ENCODE data around the gene ZNF786. TPM values are rescaled to one million over a fixed set of nuclear protein-coding genes. Genes with fewer than 3 reads are reported as not detected.
"Not testable (repeated sequence)": the region's sequence is repeated elsewhere in the genome, so short reads cannot be mapped to it uniquely, and the experiment has no call there.

The ZNF786 gene
- total and polyA plus RNA-seq, 9 donors = 3.9 to 6.6 (median 4.6) TPM

DNA sequence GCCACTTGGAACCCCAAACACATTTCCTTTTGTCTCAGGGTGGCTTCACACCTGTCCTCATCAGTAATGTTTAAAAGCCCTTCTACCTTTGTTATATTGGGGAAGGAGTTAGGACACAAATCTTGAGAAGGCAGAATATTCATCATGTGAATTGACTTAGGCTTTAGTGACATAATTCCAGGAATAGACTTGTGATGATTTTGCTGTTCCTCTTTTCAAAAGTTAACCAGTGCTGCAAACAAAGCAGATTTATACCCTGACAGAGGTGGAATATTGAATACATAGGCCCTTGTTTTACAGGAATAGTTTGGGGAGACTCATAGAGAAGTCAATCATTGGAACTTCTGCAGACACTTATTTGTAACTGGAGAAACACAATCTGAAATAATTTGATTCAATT lies 27.0 kb downstream of the ZNF786 start:
- Histone ChIP-seq H3K4me1 (ENCODE audit: control insufficient read depth, insufficient read depth, low read length) (no peaks in the 10 kb centered on the region), H3K27ac (ENCODE audit: low read length) (no peak overlapping the region)
- DNase-seq = peak; percentile 47

DNA sequence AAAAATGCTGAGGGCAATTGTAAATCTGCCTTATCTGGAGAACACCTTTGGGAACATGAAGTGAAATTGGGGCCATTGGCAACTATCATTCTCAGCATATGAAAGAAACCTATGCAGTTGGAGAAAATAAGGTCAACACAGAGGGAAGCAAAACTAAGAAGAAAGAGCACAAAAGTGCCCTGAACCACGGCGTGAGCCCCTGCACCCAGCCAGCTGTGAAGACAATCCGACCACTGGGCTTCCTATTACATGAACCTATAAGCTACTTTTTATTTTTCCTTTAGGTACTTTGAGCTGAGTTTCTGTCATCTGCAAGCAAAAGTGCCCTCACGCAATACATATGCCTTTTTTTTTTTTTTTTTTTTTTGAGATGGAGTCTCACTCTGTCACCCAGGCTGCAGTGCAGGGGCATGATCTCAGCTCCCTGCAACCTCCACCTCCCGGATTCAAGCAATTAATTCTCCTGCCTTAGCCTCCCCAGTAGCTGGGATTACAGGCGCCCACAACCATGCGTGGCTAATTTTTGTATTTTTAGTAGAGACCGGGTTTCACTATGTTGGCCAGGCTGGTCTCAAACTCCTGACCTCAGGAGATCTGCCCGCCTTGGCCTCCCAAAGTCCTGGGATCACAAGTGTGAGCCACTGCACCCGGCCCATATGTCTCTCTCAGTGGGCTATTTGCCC lies 28.2 kb downstream of the ZNF786 start:
- not testable (repeated sequence) for H3K4me3 ChIP-seq (ENCODE audit: low read length); H3K36me3 ChIP-seq (ENCODE audit: control insufficient read depth, insufficient read depth, low read length); H3K27ac ChIP-seq (ENCODE audit: low read length); H3K9me3 ChIP-seq (replicated peaks; ENCODE audit: control insufficient read depth, low read depth, low read length); H3K27me3 ChIP-seq (ENCODE audit: control insufficient read depth, insufficient read depth, low read length); DNase-seq; H3K4me1 ChIP-seq (ENCODE audit: control insufficient read depth, insufficient read depth, low read length)
- WGBS (ENCODE audit: insufficient coverage) = 72% methylated on average over 8 of the region's 10 CpGs

More for the DNA sequence above, 27.0 kb downstream of the ZNF786 start:
- Histone ChIP-seq H3K27me3 (ENCODE audit: control insufficient read depth, insufficient read depth, low read length) (no peaks in the 10 kb centered on the region), H3K4me3 (ENCODE audit: low read length) (no peak overlapping the region), H3K9me3 (replicated peaks; ENCODE audit: control insufficient read depth, low read depth, low read length) (no peaks in the 10 kb centered on the region), H3K36me3 (ENCODE audit: control insufficient read depth, insufficient read depth, low read length) (no peaks in the 10 kb centered on the region)

DNA sequence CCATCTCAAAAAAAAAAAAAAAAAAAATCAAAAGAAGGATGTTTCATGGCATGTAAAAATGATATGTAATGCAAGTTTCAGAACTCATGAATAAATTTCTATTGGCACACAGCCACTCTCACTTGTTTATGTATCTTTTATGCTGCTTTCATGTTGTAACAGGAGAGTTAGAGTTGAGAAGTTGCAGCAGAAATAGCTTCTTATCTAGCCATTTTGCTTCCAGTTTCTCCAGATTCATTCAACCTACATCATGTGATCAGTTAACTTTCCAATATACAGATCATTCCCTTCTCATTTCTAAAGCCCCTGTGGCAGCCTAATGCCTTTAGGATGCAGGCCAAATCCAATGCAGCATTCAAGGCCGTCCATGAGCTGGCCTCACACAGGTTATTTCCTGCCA lies 30.4 kb downstream of the ZNF786 start:
- H3K9me3 ChIP-seq (replicated peaks; ENCODE audit: control insufficient read depth, low read depth, low read length) = no peaks in the 10 kb centered on the region
- no peaks in the 10 kb centered on the region for H3K36me3 ChIP-seq (ENCODE audit: control insufficient read depth, insufficient read depth, low read length)
- no peaks in the 10 kb centered on the region for H3K4me1 ChIP-seq (ENCODE audit: control insufficient read depth, insufficient read depth, low read length)
- no peak overlapping the region for H3K27ac ChIP-seq (ENCODE audit: low read length)
- H3K4me3 ChIP-seq (ENCODE audit: low read length) = no peak overlapping the region
- WGBS (ENCODE audit: insufficient coverage) = 23% methylated on average over 1 of the region's 1 CpG
- H3K27me3 ChIP-seq (ENCODE audit: control insufficient read depth, insufficient read depth, low read length) = no peaks in the 10 kb centered on the region
- peak; percentile 22 for DNase-seq

DNA sequence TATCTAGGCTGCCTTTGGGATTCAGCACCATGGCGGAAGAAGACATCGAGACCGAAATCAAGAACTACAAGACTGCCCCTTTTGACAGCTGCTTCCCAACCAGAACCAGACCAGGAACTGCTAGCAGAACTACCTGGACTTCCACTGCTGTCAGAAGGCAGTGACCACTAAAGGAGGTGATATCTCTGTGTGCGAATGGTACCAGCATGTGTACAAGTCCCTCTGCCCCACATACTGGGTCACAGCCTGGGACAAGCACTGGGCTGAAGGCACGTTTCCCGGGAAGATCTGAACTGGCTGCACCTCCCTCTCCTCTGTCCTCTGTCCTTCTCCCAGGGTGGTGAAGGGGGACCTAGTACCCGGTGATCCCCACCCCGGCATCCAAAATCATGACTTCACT lies 36.6 kb downstream of the ZNF786 start:
- Histone ChIP-seq H3K27ac (ENCODE audit: low read length) (no peak overlapping the region), H3K4me3 (ENCODE audit: low read length) (no peak overlapping the region), H3K9me3 (replicated peaks; ENCODE audit: control insufficient read depth, low read depth, low read length) (no peaks in the 10 kb centered on the region), H3K27me3 (ENCODE audit: control insufficient read depth, insufficient read depth, low read length) (peaks cover 2% of the 10 kb centered on the region), H3K36me3 (ENCODE audit: control insufficient read depth, insufficient read depth, low read length) (no peaks in the 10 kb centered on the region), H3K4me1 (ENCODE audit: control insufficient read depth, insufficient read depth, low read length) (no peaks in the 10 kb centered on the region)
- WGBS (ENCODE audit: insufficient coverage) = 73% methylated on average over 2 of the region's 8 CpGs
- DNase-seq = no peak

DNA sequence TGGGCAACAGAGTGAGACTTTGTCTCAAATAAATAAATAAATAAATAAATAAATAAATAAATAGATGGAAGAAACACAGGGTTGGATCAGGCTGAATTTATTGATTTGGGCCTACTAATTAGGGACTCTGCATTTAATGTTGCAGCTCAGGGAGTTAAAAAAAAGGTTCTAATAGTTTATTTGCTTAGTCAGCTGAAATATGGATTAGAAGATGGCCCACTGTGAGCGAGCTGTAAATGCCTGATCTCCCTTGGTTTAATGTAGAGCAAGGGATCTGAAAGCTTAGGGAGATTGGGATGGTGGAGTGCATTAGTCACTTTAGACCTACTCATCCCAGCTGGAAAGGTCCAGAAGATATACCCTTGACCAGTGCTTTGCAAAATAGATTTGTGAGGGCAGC lies 37.1 kb downstream of the ZNF786 start:
- WGBS (ENCODE audit: insufficient coverage) = no CpG with 5 or more reads among the region's 1 CpG
- no peaks in the 10 kb centered on the region for H3K36me3 ChIP-seq (ENCODE audit: control insufficient read depth, insufficient read depth, low read length)

DNA sequence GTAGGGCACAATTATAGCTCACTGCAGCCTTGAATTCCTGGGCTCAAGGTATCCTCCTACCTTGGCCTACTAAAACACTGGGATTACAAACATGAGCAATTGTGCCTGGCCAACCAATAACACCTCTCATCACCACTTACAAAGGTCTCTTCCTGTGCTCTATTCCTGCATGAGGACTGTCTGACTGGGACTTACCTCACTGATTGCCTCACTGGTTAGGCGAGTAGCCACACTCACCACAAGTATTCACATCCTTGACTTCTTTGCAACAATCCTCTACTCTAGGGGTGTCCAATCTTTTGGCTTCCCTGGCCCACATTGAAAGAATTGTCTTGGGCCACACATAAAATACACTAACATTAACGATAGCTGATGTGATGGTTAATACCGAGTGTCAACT lies 39.6 kb downstream of the ZNF786 start:
- no peak overlapping the region for H3K27ac ChIP-seq (ENCODE audit: low read length)
- H3K4me1 ChIP-seq (ENCODE audit: control insufficient read depth, insufficient read depth, low read length) = no peaks in the 10 kb centered on the region
- H3K9me3 ChIP-seq (replicated peaks; ENCODE audit: control insufficient read depth, low read depth, low read length) = no peaks in the 10 kb centered on the region
- H3K4me3 ChIP-seq (ENCODE audit: low read length) = no peak overlapping the region
- H3K27me3 ChIP-seq (ENCODE audit: control insufficient read depth, insufficient read depth, low read length) = peaks cover 2% of the 10 kb centered on the region
- WGBS (ENCODE audit: insufficient coverage) = 88% methylated on average over 1 of the region's 3 CpGs
- no peaks in the 10 kb centered on the region for H3K36me3 ChIP-seq (ENCODE audit: control insufficient read depth, insufficient read depth, low read length)
- DNase-seq = no peak

More for the DNA sequence above, 37.1 kb downstream of the ZNF786 start:
- no peaks in the 10 kb centered on the region for H3K4me1 ChIP-seq (ENCODE audit: control insufficient read depth, insufficient read depth, low read length)
- no peaks in the 10 kb centered on the region for H3K9me3 ChIP-seq (replicated peaks; ENCODE audit: control insufficient read depth, low read depth, low read length)
- no peak overlapping the region for H3K27ac ChIP-seq (ENCODE audit: low read length)
- DNase-seq = no peak
- peaks cover 2% of the 10 kb centered on the region for H3K27me3 ChIP-seq (ENCODE audit: control insufficient read depth, insufficient read depth, low read length)
- H3K4me3 ChIP-seq (ENCODE audit: low read length) = no peak overlapping the region

DNA sequence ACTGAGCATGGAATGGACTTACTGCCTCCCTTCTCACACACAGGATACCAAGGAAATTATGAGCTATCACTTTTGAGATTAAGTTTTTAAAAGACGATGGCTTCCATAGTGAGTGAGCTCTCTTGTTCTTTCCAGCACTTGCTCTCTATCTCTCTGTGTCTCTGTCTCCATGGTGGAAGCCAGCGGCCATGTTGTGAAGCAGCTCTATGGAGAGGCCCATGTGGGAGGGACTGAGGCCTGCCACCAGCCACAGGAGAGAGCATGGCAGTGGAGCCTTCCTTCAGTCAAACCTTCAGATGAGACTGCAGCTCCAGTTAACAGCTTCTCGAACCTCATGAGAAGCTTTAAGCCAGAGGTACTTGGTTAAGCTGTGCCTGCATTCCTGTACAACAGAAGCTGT lies 41.7 kb downstream of the ZNF786 start:
- Histone ChIP-seq H3K27me3 (ENCODE audit: control insufficient read depth, insufficient read depth, low read length) (no peaks in the 10 kb centered on the region), H3K4me3 (ENCODE audit: low read length) (no peak overlapping the region), H3K27ac (ENCODE audit: low read length) (no peak overlapping the region), H3K9me3 (replicated peaks; ENCODE audit: control insufficient read depth, low read depth, low read length) (no peaks in the 10 kb centered on the region), H3K4me1 (ENCODE audit: control insufficient read depth, insufficient read depth, low read length) (no peaks in the 10 kb centered on the region), H3K36me3 (ENCODE audit: control insufficient read depth, insufficient read depth, low read length) (no peaks in the 10 kb centered on the region)
- no peak for DNase-seq
- 100% methylated on average over 1 of the region's 3 CpGs for WGBS (ENCODE audit: insufficient coverage)

DNA sequence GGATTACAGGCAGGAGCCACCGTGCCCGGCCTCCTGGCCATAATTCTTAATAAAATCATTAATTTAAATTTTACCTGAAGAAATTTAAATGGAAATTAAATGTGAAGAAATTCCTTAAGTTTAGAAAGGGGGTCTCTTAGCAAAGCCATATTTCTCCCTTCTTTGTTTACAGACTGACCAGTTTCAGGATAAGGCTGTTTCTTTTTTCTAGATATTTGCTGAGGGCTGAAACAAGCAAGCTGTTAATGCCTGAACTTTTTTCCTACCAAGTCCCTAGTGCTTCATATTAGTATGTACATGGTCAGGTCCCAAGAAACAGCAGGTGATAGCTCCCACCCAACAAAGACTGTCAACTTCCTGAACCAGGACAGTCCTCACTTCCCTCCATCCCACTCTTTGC lies 44.1 kb downstream of the ZNF786 start:
- no peaks in the 10 kb centered on the region for H3K4me1 ChIP-seq (ENCODE audit: control insufficient read depth, insufficient read depth, low read length)
- H3K4me3 ChIP-seq (ENCODE audit: low read length) = no peak overlapping the region
- no peaks in the 10 kb centered on the region for H3K9me3 ChIP-seq (replicated peaks; ENCODE audit: control insufficient read depth, low read depth, low read length)
- H3K27ac ChIP-seq (ENCODE audit: low read length) = no peak overlapping the region
- H3K36me3 ChIP-seq (ENCODE audit: control insufficient read depth, insufficient read depth, low read length) = no peaks in the 10 kb centered on the region
- H3K27me3 ChIP-seq (ENCODE audit: control insufficient read depth, insufficient read depth, low read length) = no peaks in the 10 kb centered on the region
- no peak for DNase-seq
- WGBS (ENCODE audit: insufficient coverage) = no CpG with 5 or more reads among the region's 2 CpGs

DNA sequence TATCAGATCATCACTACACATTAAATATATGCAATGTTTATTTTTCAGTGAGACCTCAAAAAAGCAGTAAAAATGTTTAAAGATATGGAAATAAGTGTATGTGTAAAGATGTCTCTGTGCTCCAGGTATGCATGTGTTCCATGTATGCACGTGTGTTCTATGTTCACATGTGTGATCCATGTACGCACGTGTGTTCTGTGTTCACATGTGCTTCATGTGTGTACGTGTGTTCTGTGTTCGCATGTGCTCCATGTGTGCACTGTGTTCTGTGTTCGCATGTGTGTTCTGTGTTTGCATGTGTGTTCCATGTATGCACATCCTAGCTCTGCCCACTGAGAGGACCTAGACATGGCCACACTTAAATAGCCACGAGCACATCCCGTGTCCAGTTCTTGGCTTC lies 46.6 kb downstream of the ZNF786 start:
- no peak for DNase-seq
- H3K4me3 ChIP-seq (ENCODE audit: low read length) = no peak overlapping the region
- no CpG with 5 or more reads among the region's 8 CpGs for WGBS (ENCODE audit: insufficient coverage)
- H3K27ac ChIP-seq (ENCODE audit: low read length) = no peak overlapping the region
- H3K4me1 ChIP-seq (ENCODE audit: control insufficient read depth, insufficient read depth, low read length) = no peaks in the 10 kb centered on the region
- H3K9me3 ChIP-seq (replicated peaks; ENCODE audit: control insufficient read depth, low read depth, low read length) = no peaks in the 10 kb centered on the region
- no peaks in the 10 kb centered on the region for H3K27me3 ChIP-seq (ENCODE audit: control insufficient read depth, insufficient read depth, low read length)
- H3K36me3 ChIP-seq (ENCODE audit: control insufficient read depth, insufficient read depth, low read length) = no peaks in the 10 kb centered on the region

DNA sequence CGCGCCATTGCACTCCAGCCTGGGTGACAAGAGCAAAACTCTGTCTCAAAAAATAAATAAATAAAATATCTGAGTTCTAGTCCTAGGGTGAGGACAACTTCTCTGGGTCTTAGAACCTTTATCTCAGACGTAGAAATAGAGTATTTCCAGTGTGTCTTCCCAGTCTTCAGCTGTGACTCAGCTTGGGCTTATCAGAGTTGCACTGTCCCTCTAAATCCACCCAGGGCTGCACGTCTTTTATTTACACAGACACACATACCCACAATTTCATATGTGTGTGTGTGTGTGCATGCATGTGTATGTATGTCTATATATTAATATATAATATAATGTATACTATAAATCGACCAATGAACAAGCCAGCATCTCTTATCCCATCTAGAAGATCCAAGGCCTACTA lies 49.2 kb downstream of the ZNF786 start:
- H3K27ac ChIP-seq (ENCODE audit: low read length) = no peak overlapping the region
- H3K4me1 ChIP-seq (ENCODE audit: control insufficient read depth, insufficient read depth, low read length) = no peaks in the 10 kb centered on the region
- no peaks in the 10 kb centered on the region for H3K36me3 ChIP-seq (ENCODE audit: control insufficient read depth, insufficient read depth, low read length)
- no peaks in the 10 kb centered on the region for H3K27me3 ChIP-seq (ENCODE audit: control insufficient read depth, insufficient read depth, low read length)
- 63% methylated on average over 1 of the region's 5 CpGs for WGBS (ENCODE audit: insufficient coverage)
- H3K9me3 ChIP-seq (replicated peaks; ENCODE audit: control insufficient read depth, low read depth, low read length) = no peaks in the 10 kb centered on the region
- no peak overlapping the region for H3K4me3 ChIP-seq (ENCODE audit: low read length)
- no peak for DNase-seq

DNA sequence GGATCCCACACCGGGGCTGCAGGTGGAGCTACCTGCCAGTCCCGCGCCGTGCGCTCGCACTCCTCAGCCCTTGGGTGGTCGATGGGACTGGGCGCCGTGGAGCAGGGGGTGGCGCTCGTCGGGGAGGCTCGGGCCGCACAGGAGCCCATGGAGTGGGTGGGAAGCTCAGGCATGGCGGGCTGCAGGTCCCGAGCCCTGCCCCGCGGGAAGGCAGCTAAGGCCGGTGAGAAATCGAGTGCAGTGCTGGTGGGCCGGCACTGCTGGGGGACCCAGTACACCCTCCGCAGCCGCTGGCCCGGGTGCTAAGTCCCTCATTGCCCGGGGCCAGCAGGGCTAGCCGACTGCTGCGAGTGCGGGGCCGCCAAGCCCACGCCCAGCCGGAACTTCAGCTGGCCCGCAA lies 51.9 kb downstream of the ZNF786 start:
- not testable (repeated sequence) for H3K27me3 ChIP-seq (ENCODE audit: control insufficient read depth, insufficient read depth, low read length); H3K4me3 ChIP-seq (ENCODE audit: low read length); H3K4me1 ChIP-seq (ENCODE audit: control insufficient read depth, insufficient read depth, low read length); H3K9me3 ChIP-seq (replicated peaks; ENCODE audit: control insufficient read depth, low read depth, low read length); H3K27ac ChIP-seq (ENCODE audit: low read length); H3K36me3 ChIP-seq (ENCODE audit: control insufficient read depth, insufficient read depth, low read length); DNase-seq
- WGBS (ENCODE audit: insufficient coverage) = 87% methylated on average over 16 of the region's 32 CpGs
